Measurements from ENCODE around the gene CPVL.

DNA sequence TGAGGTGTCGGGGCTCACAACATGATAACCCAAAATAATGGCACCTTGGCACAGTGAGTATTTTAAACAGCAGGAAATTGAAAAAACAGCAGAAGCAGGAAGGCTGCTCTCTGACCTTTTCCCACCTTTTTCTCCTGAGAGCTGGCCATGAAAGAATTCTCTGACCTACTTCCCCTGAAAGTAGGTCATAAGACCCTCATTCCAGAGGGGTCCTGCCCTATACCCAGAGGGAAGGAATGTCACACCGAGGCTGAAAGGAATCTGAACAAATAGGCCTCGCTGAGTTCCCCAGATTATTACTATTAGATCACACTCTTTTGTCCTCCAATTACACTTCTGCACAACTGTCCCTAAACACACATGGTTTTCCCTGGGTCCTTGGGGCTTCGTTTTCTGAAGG lies 18.8 kb downstream of the CPVL start:
- TF ChIP-seq POLR2A (IDR thresholded peaks at IDR 0.05; ENCODE audit: low read depth, low read length): no peak
- no peak for TF ChIP-seq POLR2AphosphoS5 (IDR thresholded peaks at IDR 0.05; ENCODE audit: low read depth, low read length)

Measured in GM12892 (cell line).